OCI-LY1 (cell line): ENCODE data around the gene ARL5A.

Source experiments
- CTCF ChIP-seq: fragments of 200-600 bp; sonication (generic), shearing (Covaris generic); IDR thresholded peaks from 2 replicates; pipeline ENCODE4 v1.5.1; 2017; ENCODE audit warnings: mild to moderate bottlenecking, antibody characterized with exemption, low read length, moderate library complexity, mixed read lengths
- EZH2 ChIP-seq: fragments of 200-600 bp; sonication (generic), shearing (Covaris generic); IDR thresholded peaks from 2 replicates; pipeline ENCODE4 v1.8.0; 2017; ENCODE audit warnings: borderline replicate concordance, mixed run types, mild to moderate bottlenecking, antibody characterized with exemption, low read length, moderate library complexity, mixed read lengths

- TF ChIP-seq CTCF (no peak), EZH2 (no peak)
These were observed 62.3 kb downstream of the ARL5A start for GRCh38 chr2:151765760-151766410.
